Activated naive CD8-positive, alpha-beta T cell treated with anti-CD3 and anti-CD28 coated beads, Interleukin-2, amount 50 U/mL, for 24 hours (primary cell): Measurements from ENCODE around the gene MACROH2A1.
A peak's percentile ranks its signal among the peaks of the same experiment; 100 is the strongest.

Source experiments
- ATAC-seq: fragments of 150-1000 bp; cut with Tn5 transposase; one replicate; pipeline ENCODE4 v1.10.0; 2021
- DNase-seq: peaks from one replicate; pipeline ENCODE4 v3.0.0; 2021
- H3K27ac Mint-ChIP-seq: one replicate; pipeline ENCODE4 v1.8.0; 2021; ENCODE audit warnings: mild to moderate bottlenecking, mixed read lengths
- H3K27me3 Mint-ChIP-seq: one replicate; pipeline ENCODE4 v1.8.0; 2021; ENCODE audit warnings: mixed read lengths
- H3K36me3 Mint-ChIP-seq: one replicate; pipeline ENCODE4 v1.8.0; 2021; ENCODE audit warnings: low read depth, mixed read lengths
- H3K4me1 Mint-ChIP-seq: one replicate; pipeline ENCODE4 v1.8.0; 2021; ENCODE audit warnings: mixed read lengths
- H3K4me3 Mint-ChIP-seq: one replicate; pipeline ENCODE4 v1.8.0; 2021; ENCODE audit warnings: mild to moderate bottlenecking, moderate library complexity, mixed read lengths
- H3K9me3 Mint-ChIP-seq: one replicate; pipeline ENCODE4 v1.8.0; 2021; ENCODE audit warnings: mixed read lengths

Gene MACROH2A1

DNA sequence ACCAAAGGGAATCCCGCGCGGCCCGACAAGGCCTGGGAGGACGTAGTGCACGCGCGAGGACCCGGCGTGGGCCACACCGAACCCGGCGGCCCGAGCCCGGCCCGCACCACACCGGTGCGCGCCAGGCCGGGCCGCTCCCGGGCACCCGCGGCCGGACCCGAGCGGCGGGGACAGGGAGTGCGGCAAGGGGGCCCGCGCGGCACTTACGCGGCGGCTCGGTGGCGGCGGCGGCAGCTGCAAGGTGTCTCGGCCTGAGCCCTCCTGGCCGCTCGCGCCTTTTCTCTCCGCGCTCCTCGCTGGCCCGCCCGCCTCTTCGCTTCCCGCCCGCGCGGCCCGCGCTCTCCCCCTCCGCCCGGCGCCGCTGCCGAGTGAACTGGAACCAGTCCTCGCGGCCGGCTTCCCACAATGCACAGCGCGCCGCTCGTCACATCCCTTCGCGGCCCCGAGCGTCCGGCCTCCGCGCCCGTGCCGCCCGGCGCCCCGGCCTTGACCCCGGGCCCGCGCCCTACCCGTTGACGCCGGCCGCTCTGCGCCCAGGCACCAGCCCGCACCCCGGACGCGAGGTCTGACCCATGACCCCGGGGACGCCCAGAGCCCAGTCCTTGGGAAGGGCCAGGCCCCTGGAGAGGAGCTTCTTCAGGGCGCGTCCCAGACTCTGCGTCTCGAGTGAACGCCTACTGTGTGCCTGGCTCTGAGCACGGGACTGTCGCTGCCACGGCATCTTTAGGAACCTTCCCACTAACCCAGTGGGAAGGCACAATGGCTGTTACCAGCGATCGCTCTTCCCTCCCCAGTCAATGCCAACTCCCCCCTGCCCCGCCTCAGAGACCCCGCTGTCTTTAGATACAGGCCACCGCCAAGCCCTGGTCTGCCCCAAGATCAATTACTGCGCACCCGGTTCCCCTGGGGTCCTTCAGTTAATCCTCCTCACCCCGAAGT, at the start of gene MACROH2A1:
Gene MACROH2A1, minus strand, starts transcription at position 377 of the 939 bp plus-strand sequence. CDS start 10,138 bp downstream, outside the sequence.
- Mint-ChIP-seq H3K9me3 (no peaks in the 10 kb centered on the region), H3K4me3 (peak within 1 kb of the TSS; percentile 88), H3K27me3 (no peaks in the 10 kb centered on the region), H3K27ac (peak within 1 kb of the TSS; percentile 87), H3K4me1 (peaks cover 52% of the 10 kb centered on the region), H3K36me3 (peaks cover 11% of the 10 kb centered on the region)
- ATAC-seq (peak; percentile 88), DNase-seq (peak; percentile 87)

DNA sequence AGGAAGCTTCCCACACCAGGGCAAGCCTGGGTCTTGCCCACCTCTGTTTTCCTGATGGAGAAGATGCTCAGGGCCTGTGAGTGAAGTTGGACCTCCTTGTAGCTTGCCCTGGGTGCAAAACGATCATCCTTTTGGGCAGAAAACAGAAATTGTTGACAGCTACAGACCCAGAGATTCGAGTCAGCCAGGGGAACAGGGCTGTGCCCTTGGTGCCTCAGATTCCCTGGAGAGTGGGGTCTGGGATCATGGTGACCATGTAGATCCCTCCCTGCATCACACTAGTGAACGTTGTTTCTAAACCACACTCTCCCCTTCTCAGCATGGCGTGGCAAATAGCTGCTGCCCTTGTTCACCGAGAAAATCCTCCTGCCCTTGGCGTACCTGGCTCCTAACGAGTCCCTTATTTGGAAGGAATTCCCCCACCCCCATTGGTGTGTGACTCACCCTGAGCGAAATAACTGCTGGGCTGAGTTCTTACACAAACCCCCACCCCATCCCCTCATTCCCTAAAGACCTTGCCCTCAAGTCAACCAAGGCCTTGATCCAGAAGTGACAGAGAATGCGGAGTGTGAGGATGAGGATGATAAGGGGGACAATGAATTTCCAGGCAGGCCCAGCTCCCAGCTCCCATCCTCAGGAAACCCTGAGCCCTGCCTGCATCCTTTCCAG, 49.2 kb upstream of the MACROH2A1 start:
- Mint-ChIP-seq H3K4me3 (no peak overlapping the region), H3K27me3 (peaks cover 2% of the 10 kb centered on the region), H3K36me3 (no peaks in the 10 kb centered on the region), H3K4me1 (no peaks in the 10 kb centered on the region), H3K27ac (no peak overlapping the region), H3K9me3 (no peaks in the 10 kb centered on the region)
- ATAC-seq (no peak), DNase-seq (no peak)

DNA sequence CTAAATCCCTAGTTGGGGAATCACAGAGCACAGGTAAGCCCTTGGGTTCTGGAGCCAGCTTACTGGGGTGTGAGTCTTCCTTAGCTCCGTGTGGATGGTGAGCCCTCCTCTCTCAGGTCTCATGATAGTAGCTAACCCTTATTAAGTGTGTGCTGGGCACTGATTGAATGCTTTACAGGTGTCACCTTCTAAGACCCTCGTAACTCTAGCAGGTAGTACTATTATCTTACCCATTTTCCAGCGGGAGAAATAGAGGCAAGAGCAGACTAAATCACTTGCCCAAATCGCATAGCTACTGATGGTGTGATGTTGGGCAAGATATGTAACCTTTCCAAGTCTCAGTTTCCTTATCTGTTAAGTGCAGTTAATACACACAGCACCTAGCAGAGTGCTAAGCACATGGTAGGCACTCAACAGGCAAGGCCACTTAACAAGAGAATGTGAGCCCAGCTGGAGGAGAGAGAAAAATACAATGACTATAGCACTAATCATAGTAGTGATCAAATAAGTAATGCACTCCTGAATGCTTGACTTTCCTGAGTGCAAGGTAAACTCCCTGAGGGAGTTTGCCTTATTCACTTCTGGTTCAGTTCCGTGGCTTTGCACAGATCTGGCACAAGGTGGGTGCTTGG, 48.4 kb upstream of the MACROH2A1 start, which contains the start of gene DCANP1:
Gene DCANP1, minus strand, starts transcription at position 51 of the 632 bp plus-strand sequence. CDS start 240 bp downstream, outside the sequence.
- DNase-seq (no peak), ATAC-seq (no peak)
- Mint-ChIP-seq H3K36me3 (no peaks in the 10 kb centered on the region), H3K9me3 (no peaks in the 10 kb centered on the region), H3K27ac (no peak within 1 kb of the TSS), H3K4me1 (no peaks in the 10 kb centered on the region), H3K4me3 (no peak within 1 kb of the TSS), H3K27me3 (peaks cover 2% of the 10 kb centered on the region)

DNA sequence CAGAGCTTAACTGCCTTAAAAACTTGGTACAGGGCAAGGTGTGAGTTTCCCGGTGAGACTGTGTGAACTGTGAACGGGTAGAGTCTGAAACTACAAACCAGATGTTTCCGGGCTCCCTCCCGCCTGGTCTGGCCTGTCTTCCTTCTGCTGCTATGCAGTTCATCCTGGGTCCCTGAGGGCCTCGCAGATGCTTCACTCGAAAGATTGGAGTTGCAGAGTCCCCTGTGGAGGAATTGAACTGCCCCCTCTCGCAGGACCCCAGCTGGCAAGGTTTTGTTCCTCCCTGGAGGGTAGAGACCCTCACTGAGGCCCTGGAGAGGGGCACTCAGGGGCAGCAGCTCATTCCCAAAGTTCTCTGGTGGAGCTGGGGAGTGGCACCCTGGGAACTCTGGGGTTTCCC, 47.6 kb upstream of the MACROH2A1 start:
- Mint-ChIP-seq H3K27me3 (peaks cover 2% of the 10 kb centered on the region), H3K36me3 (no peaks in the 10 kb centered on the region), H3K4me3 (no peak overlapping the region), H3K9me3 (no peaks in the 10 kb centered on the region), H3K4me1 (no peaks in the 10 kb centered on the region), H3K27ac (no peak overlapping the region)
- no peak for ATAC-seq
- DNase-seq, result no peak

DNA sequence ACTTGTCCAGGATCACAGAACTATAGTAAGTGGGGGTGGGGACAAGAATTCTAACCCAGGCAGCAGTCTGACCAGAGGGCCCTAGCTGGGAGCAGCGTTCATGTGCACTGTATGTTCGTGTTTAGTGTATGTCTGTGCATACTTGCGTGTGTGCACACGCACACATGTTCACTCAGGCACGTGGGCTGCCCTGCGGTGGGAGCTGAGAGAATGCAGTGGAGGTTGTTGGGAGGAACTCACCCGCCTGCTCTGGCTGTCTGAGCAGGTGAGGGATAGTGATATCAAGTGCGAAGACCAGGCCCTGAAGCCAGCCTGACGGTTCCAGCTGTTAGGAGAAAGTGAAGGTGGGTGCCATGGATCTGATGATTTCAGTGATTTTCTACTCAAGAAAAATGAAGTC, 47.2 kb upstream of the MACROH2A1 start:
- Mint-ChIP-seq H3K27me3 (peaks cover 2% of the 10 kb centered on the region), H3K4me1 (no peaks in the 10 kb centered on the region), H3K27ac (no peak overlapping the region), H3K36me3 (no peaks in the 10 kb centered on the region), H3K9me3 (no peaks in the 10 kb centered on the region), H3K4me3 (no peak overlapping the region)
- DNase-seq, result no peak
- ATAC-seq, result no peak

DNA sequence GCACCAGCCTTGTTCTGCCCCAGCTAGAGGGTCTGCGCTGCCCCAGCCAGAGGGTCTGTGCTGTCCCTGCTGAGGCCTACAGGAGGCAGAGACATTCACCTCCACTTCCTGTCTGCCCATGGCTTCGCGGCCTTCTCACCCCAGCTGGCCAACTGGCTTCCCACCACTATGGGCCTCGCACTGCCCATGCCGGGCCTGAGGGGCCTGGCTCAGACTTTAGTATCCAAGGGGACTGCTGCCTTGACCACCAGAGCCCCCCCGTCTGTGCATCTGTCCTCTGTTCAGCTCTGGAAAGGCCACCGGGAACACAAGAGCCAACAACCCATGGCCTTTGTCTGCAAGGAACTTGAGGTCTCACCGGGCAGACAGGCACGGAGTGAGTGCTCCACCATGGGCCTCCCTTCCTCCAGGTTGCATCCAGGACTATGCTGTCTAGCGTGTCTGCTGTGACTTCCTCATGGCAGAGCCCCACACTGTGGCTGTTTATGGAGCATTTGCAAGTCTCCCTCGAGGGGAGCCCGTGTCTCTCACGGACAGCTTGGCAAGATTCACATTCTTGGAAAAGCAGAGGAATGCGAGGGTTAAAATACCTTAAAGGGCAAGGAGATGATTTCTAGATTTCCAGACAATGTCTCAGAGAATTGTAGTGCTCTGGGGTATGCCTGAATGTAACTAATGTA, 46.4 kb upstream of the MACROH2A1 start:
- H3K27me3 Mint-ChIP-seq, result peaks cover 2% of the 10 kb centered on the region
- DNase-seq (no peak), ATAC-seq (no peak)
- H3K36me3 Mint-ChIP-seq, result no peaks in the 10 kb centered on the region
- no peak overlapping the region for H3K4me3 Mint-ChIP-seq
- no peaks in the 10 kb centered on the region for H3K9me3 Mint-ChIP-seq
- H3K4me1 Mint-ChIP-seq, result no peaks in the 10 kb centered on the region
- no peak overlapping the region for H3K27ac Mint-ChIP-seq

DNA sequence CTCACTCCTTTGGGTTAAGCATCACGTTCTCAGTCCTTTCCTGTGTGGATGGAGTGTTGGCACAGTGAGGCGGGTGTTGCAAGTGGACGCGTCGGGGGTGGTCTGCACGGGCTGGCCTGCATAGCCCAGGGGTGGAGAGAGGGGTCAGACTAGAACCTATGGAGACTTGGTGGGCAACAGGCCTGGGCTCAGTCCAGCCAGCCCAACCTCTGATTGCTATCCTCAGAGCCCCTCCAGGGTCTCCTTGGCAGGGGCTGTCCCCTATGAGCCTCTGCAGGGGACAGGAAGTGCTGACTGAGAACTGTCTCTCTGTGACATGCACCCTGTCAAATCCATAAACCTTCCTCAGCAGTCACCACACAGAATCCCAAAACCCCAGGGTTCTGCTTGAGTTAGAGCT, 45.9 kb upstream of the MACROH2A1 start:
- Mint-ChIP-seq H3K9me3 (no peaks in the 10 kb centered on the region), H3K4me3 (no peak overlapping the region), H3K27ac (no peak overlapping the region), H3K27me3 (peaks cover 2% of the 10 kb centered on the region), H3K4me1 (no peaks in the 10 kb centered on the region), H3K36me3 (no peaks in the 10 kb centered on the region)
- no peak for ATAC-seq
- DNase-seq, result no peak

DNA sequence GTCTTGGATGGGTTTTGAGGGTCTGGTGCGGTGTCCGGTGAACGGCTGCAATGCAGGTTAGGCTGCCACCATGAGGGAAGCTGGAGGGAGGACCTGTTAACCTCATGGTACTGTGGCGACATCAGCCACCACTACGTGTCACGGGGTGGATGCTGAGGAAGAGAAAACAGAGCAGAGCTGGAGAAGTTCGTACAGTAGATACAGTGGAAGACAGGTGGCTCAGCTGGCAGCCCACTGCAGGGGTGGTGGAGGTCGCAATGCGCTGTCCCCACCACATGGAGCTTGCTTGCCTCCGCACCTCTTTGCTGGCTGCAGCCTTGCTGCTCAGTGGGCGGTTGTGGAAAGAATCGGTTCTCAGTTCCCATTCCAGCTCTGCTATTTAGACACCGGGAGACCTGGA, 45.3 kb upstream of the MACROH2A1 start:
- no peak for ATAC-seq

DNA sequence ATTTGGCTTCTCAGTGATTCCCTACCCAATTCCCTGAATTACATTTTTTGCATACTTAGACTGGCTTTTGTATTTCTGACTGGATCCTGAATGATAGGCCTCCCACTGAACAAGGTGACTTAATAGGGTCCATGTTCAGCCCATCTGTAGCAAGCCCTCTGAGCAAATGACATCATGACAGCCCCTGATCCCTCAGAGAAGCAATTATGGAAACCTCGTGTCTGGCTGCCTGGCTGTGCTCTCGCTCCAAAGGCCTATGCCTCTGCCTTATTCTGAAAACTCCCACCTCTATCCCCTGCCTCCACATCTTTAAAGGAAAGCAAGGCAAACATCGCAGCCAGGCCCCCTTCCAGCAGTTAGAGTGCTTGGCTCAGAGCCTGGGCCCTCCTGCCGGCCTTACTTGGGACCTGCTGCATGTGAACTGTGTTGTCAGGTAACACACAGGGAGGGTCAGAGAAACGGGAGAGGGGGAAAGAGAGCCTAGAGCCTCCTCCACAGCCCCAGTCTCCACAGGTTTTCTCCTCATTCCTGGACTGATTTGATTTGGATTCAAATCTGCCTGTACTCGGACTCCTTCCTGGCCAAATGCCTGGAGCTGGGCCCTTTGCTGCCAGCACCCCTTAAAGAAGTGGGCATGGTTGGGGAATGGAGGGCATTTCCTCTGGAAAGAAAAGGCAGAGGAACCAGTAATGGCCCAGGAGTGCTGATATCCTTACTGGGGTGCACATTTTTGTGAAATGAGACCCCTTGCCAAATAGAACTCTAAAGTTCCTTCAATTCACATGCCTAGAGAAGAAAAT, 44.3 kb upstream of the MACROH2A1 start:
- no peaks in the 10 kb centered on the region for H3K36me3 Mint-ChIP-seq
- no peak for ATAC-seq

More for the DNA sequence above, 45.3 kb upstream of the MACROH2A1 start:
- no peaks in the 10 kb centered on the region for H3K36me3 Mint-ChIP-seq
- no peak overlapping the region for H3K4me3 Mint-ChIP-seq
- H3K27ac Mint-ChIP-seq, result no peak overlapping the region
- no peaks in the 10 kb centered on the region for H3K4me1 Mint-ChIP-seq
- no peak for DNase-seq
- H3K27me3 Mint-ChIP-seq, result peaks cover 2% of the 10 kb centered on the region
- no peaks in the 10 kb centered on the region for H3K9me3 Mint-ChIP-seq

DNA sequence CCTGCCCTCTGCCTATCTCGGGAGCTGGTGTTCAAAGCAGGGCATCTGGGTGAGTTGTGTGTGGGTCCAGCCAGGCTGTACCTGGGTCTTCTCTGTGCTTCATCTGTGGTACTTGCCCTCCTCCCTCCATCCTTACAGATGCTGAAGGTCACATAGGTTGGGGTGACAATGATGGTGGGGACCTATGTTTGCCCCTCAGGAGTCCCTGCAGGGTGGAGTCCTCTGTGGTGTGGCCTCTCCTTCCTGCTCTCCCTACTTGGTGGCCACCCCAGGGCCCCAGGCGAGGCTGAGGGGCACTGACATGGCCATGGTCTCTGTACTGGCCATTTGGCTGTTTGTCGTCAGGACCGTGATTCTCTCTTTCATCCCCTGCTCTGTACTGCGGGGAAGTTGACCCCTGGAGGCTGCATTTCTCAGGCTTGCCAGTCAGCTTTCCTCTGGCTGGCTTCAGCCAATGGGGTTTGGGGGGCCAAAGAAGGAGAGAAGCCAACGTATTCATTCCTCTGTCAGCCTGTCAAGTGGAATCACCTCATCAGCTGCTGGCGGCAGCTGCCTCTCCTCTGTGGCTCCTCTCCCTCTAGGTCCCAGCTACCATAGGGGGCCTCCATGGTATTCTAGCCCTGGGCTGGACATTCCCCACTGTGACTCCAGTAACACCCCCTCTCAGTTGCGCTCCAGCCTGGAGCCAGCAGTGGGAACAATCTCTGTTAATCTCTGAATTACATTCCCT, 43.6 kb upstream of the MACROH2A1 start:
- Mint-ChIP-seq H3K27ac (no peak overlapping the region), H3K9me3 (no peaks in the 10 kb centered on the region), H3K27me3 (no peaks in the 10 kb centered on the region), H3K4me1 (no peaks in the 10 kb centered on the region), H3K36me3 (no peaks in the 10 kb centered on the region), H3K4me3 (no peak overlapping the region)
- no peak for ATAC-seq
- no peak for DNase-seq

More for the DNA sequence above, 44.3 kb upstream of the MACROH2A1 start:
- H3K4me3 Mint-ChIP-seq, result no peak overlapping the region
- no peak for DNase-seq
- no peaks in the 10 kb centered on the region for H3K4me1 Mint-ChIP-seq
- H3K27me3 Mint-ChIP-seq, result peaks cover 2% of the 10 kb centered on the region
- no peak overlapping the region for H3K27ac Mint-ChIP-seq
- H3K9me3 Mint-ChIP-seq, result no peaks in the 10 kb centered on the region

DNA sequence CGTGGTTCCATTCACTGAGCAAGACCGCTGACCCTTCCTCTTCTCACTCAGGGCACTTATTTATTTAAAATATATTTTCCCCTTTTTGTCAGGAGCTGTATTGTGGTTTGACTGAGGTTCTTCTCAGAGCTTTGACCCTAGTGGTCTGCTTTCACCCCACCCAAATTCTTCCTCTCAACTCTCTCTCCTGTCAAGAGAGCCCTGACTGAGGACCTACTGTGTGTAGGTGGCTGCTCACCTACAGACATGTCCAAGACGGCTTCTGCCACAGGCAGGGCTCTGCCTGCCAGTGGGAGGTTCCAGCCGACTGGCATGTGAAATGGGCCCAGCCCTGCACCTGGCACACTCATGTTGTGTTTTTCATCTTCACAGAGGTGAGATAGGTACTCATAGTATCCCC, 42.9 kb upstream of the MACROH2A1 start:
- Mint-ChIP-seq H3K4me1 (no peaks in the 10 kb centered on the region), H3K4me3 (no peak overlapping the region), H3K27ac (no peak overlapping the region), H3K27me3 (no peaks in the 10 kb centered on the region), H3K36me3 (no peaks in the 10 kb centered on the region), H3K9me3 (no peaks in the 10 kb centered on the region)
- ATAC-seq (no peak), DNase-seq (no peak)

DNA sequence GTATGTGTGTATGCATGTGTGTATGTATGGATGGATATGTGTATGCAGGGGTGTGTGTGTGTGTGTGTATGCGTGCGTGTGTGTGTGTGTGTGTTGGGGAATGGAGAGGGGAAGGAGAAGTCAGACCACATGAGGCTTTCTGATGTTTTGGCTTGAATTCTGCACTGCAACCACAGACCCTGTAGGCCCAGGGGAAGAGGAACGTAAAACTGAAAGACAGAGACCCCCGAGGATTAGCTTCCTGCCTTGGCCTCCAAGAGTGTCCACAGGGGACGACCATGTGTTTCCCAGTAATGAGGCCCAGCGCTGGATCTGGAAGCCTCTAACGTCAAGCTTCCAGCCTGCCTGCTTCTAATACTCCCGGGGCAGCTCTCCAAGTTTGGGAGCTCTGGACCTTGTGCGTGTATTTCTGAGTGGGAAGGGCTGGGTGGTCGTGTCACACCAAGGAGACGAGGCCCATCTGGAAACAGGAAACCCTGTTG, 42.4 kb upstream of the MACROH2A1 start:
- no peak for DNase-seq
- no peaks in the 10 kb centered on the region for H3K36me3 Mint-ChIP-seq
- no peak overlapping the region for H3K27ac Mint-ChIP-seq
- no peaks in the 10 kb centered on the region for H3K27me3 Mint-ChIP-seq
- H3K9me3 Mint-ChIP-seq, result no peaks in the 10 kb centered on the region
- ATAC-seq, result no peak
- H3K4me1 Mint-ChIP-seq, result no peaks in the 10 kb centered on the region
- H3K4me3 Mint-ChIP-seq, result no peak overlapping the region

DNA sequence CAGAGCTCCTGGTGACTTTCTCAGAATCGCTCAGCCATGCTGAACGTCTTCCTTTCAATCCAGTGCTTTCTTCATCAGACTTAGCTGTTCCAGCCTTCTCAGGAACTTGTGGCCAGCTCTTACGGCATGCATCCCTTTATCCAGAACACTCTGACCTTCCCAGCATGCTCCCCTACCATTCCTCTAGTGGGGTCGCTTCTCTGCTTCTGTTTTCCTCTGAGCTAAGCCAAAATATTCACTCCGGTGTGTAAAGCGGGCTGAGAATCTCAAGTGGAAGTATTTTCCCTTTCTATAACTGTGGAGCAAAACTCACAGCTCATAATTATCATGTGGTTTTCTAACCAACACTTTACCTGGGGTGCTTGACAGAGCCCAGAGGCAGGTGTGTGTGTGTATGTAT, 41.9 kb upstream of the MACROH2A1 start:
- ATAC-seq (no peak), DNase-seq (no peak)
- no peaks in the 10 kb centered on the region for H3K9me3 Mint-ChIP-seq
- no peak overlapping the region for H3K27ac Mint-ChIP-seq
- no peaks in the 10 kb centered on the region for H3K4me1 Mint-ChIP-seq
- no peaks in the 10 kb centered on the region for H3K27me3 Mint-ChIP-seq
- no peaks in the 10 kb centered on the region for H3K36me3 Mint-ChIP-seq
- no peak overlapping the region for H3K4me3 Mint-ChIP-seq
